Smooth muscle cell (in vitro differentiated cells): ENCODE measurements around the gene AHCYL1. TPM values are rescaled to one million over a fixed set of nuclear protein-coding genes. Genes with fewer than 3 reads are reported as not detected.
A peak's percentile ranks its signal among the peaks of the same experiment; 100 is the strongest.

Experiments used
- DNase-seq: peaks from one replicate; lab custom pipeline; 2025; ENCODE audit not compliant: unreplicated experiment; lab: John Stamatoyannopoulos, UW
- H2AFZ ChIP-seq: fragments of 200-600 bp; sonication (generic); 2 replicates; pipeline ENCODE4 v1.6.0; 2016; ENCODE audit warnings: antibody characterized with exemption, low read depth, mild to moderate bottlenecking
- H3F3A ChIP-seq: fragments of 200-600 bp; sonication (generic); 2 replicates; pipeline ENCODE4 v1.6.0; 2017; ENCODE audit warnings: antibody characterized with exemption, low read depth
- H3K27ac ChIP-seq: fragments of 200-600 bp; sonication (generic); 2 replicates; pipeline ENCODE4 v1.5.1; 2016; ENCODE audit warnings: low read depth, mild to moderate bottlenecking
- H3K27me3 ChIP-seq: fragments of 200-600 bp; sonication (generic); 2 replicates; pipeline ENCODE4 v1.6.1; 2016; ENCODE audit warnings: low read depth, mild to moderate bottlenecking
- H3K36me3 ChIP-seq: fragments of 200-600 bp; sonication (generic); 2 replicates; pipeline ENCODE4 v1.5.1; 2016; ENCODE audit warnings: low read depth
- H3K4me1 ChIP-seq: fragments of 200-600 bp; sonication (generic); 2 replicates; pipeline ENCODE4 v1.5.1; 2016; ENCODE audit warnings: low read depth
- H3K4me2 ChIP-seq: fragments of 200-600 bp; sonication (generic); 2 replicates; pipeline ENCODE4 v1.6.0; 2016; ENCODE audit warnings: mild to moderate bottlenecking
- H3K4me3 ChIP-seq: fragments of 200-600 bp; sonication (generic); 2 replicates; pipeline ENCODE4 v1.5.1; 2016; ENCODE audit warnings: mild to moderate bottlenecking
- H3K79me2 ChIP-seq: fragments of 200-600 bp; sonication (generic); 2 replicates; pipeline ENCODE4 v1.6.0; 2016; ENCODE audit warnings: low read depth, mild to moderate bottlenecking
- H3K9ac ChIP-seq: fragments of 200-600 bp; sonication (generic); 2 replicates; pipeline ENCODE4 v1.6.0; 2016; ENCODE audit warnings: low read depth
- H3K9me3 ChIP-seq: fragments of 200-600 bp; sonication (generic); replicated peaks from 2 replicates; pipeline ENCODE4 v1.5.1; 2016; ENCODE audit warnings: low read depth
- H4K20me1 ChIP-seq: fragments of 200-600 bp; sonication (generic); 2 replicates; pipeline ENCODE4 v1.6.0; 2016; ENCODE audit warnings: low read depth
- WGBS: methylation state at CpG from one replicate; pipeline ENCODE4 v1.1.7; 2016; ENCODE audit warnings: low lambda C conversion rate; 5-methylcytosine and 5-hydroxymethylcytosine counted together
- polyA plus RNA-seq: library from polyadenylated mRNA; unstranded; fragments of >200 nt; fragmentation: Nextera tagmentation; extraction: Ambion mirVana; gene quantifications from 2 replicates; pipeline ENCODE4 v1.2.1, GENCODE V29; 2016
- total RNA-seq: library from RNA; depleted of rRNA; stranded (reverse); fragments of >200 nt; gene quantifications from 2 replicates; pipeline ENCODE4 v1.2.3, GENCODE V29; 2014
- TF ChIP-seq, protein P1 (sequence below): fragments of 200-600 bp; sonication (generic); IDR thresholded peaks from 2 replicates; pipeline ENCODE4 v1.5.1; 2017; ENCODE audit warnings: borderline replicate concordance, mild to moderate bottlenecking, antibody characterized with exemption; ENCODE audit not compliant: insufficient read depth, poor library complexity, severe bottlenecking

AHCYL1 gene
- total and polyA plus RNA-seq, 2 experiments from 2014 or later, result 79.5 to 144 TPM

DNA sequence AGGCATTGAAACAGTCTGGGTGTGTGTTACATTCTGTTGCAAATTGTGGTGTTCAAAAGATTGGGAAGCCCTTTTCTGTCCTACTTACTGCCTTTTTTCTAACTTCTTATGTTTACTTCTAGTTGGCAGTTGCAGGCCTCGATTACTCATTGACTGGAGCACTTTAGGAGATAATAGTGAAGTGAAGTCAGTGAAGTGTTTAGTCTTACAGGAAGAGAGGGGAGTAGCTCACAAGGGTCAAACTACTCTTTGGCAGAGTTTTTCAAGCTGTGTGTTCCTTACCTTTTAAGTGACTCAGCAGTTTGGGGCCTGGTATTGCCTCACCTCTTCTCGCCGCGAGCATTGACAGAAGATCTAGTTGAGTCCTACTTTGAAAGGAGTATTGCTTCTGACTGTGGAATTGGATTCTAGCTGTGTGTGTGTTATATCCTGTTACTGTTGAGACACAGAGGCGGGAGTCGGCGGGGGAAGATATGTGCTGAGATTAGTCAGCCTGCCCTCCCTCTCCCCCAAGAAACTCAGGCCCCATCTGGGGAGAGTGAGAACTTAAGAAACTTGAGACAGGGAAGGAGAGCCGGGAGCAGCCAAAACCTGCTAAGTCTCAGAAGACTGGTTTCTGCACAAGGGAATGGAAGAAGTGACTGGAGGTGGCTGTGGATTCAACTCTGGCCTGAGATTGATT, 19.3 kb downstream of the AHCYL1 start:
- TF ChIP-seq, protein P1, sequence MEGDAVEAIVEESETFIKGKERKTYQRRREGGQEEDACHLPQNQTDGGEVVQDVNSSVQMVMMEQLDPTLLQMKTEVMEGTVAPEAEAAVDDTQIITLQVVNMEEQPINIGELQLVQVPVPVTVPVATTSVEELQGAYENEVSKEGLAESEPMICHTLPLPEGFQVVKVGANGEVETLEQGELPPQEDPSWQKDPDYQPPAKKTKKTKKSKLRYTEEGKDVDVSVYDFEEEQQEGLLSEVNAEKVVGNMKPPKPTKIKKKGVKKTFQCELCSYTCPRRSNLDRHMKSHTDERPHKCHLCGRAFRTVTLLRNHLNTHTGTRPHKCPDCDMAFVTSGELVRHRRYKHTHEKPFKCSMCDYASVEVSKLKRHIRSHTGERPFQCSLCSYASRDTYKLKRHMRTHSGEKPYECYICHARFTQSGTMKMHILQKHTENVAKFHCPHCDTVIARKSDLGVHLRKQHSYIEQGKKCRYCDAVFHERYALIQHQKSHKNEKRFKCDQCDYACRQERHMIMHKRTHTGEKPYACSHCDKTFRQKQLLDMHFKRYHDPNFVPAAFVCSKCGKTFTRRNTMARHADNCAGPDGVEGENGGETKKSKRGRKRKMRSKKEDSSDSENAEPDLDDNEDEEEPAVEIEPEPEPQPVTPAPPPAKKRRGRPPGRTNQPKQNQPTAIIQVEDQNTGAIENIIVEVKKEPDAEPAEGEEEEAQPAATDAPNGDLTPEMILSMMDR, result no peak
- Histone ChIP-seq H3K27me3 (no peaks in the 10 kb centered on the region), H3F3A (peaks cover 56% of the 10 kb centered on the region), H3K4me3 (peak overlapping the region; percentile 40), H4K20me1 (peaks cover 46% of the 10 kb centered on the region), H3K79me2 (peaks cover 88% of the 10 kb centered on the region), H2AFZ (no peak overlapping the region), H3K36me3 (no peaks in the 10 kb centered on the region), H3K9ac (peak overlapping the region; percentile 69), H3K27ac (peak overlapping the region; percentile 95), H3K9me3 (no peaks in the 10 kb centered on the region), H3K4me1 (peaks cover 50% of the 10 kb centered on the region), H3K4me2 (peak overlapping the region; percentile 85)
- 0% methylated on average over 8 of the region's 8 CpGs for WGBS
- peak; percentile 27 for DNase-seq

DNA sequence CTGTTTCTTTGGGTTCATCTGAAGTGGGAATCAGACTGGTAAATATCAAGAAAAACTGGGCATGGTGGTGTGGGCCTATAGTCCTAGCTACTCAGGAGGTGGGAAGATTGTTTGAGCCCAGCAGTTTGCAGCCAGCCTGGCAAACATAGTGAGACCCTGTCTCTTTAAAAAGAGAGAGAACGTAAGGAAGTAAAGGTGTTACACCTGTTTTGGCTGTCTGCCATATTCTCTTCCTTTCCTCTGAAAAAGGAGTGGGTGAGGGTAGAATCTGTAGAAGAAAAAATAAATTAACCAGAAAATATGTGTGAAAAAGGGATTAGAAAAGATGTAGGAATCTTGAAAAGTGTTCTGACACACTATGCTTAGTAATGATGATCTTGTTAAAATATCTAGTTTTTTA, 20.0 kb downstream of the AHCYL1 start:
- Histone ChIP-seq H4K20me1 (peaks cover 45% of the 10 kb centered on the region), H3K9me3 (no peaks in the 10 kb centered on the region), H3F3A (peaks cover 51% of the 10 kb centered on the region), H3K27me3 (no peaks in the 10 kb centered on the region), H3K27ac (peak overlapping the region; percentile 95), H3K4me1 (peaks cover 50% of the 10 kb centered on the region), H3K9ac (peak overlapping the region; percentile 69), H3K4me3 (peak overlapping the region; percentile 40), H3K4me2 (peak overlapping the region; percentile 85), H3K36me3 (no peaks in the 10 kb centered on the region), H2AFZ (no peak overlapping the region), H3K79me2 (peaks cover 86% of the 10 kb centered on the region)
- WGBS, result 39% methylated on average over 1 of the region's 1 CpG
- TF ChIP-seq, protein P1, result no peak
- DNase-seq, result no peak

DNA sequence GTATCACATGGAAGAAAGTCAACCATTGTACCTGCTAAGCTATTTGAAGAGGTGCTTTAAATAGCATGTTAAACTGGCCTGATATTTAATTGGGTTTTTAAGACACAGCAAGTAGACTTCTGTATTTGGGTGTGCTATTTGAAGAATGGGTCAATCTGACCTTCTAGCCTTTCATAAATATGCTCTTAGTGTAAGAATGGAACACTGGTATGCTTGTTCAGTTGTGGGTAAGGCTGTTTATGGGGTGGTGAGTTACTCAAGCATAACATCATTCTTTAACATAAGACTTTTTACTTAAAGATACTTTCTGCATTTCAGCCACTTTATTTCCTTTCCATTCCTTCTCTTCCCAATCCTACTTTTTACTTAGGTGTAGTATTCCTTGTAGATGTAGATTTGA, 21.4 kb downstream of the AHCYL1 start:
- Histone ChIP-seq H3K36me3 (no peaks in the 10 kb centered on the region), H3F3A (peaks cover 56% of the 10 kb centered on the region), H3K79me2 (peaks cover 73% of the 10 kb centered on the region), H3K9me3 (no peaks in the 10 kb centered on the region), H3K4me1 (peaks cover 50% of the 10 kb centered on the region), H3K4me2 (peak overlapping the region; percentile 85), H2AFZ (no peak overlapping the region), H3K27ac (peak overlapping the region; percentile 95), H3K9ac (peak overlapping the region; percentile 6), H3K27me3 (no peaks in the 10 kb centered on the region), H4K20me1 (peaks cover 45% of the 10 kb centered on the region), H3K4me3 (peak overlapping the region; percentile 40)
- no peak for DNase-seq
- TF ChIP-seq, protein P1, result no peak

DNA sequence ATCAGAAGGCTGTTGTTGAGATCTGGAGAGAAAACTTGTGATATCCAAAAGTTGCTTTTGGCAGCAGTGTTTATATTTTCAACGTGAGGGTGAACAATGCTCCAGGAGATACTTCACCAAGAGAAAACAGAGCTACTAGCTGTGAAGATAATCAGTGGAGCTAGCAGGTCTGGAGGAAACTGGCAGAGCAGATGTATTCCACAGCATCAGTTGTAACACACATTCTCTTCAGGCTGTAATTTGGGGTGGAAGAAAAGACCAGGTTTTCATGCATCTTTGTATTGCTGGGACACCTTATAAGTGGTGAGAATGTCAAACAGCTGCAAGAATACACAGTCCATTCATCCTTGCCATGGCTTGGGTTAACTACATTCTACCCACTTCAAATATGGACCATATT, 22.0 kb downstream of the AHCYL1 start:
- Histone ChIP-seq H3K4me3 (no peak overlapping the region), H3K27me3 (no peaks in the 10 kb centered on the region), H3K79me2 (peaks cover 67% of the 10 kb centered on the region), H3K4me1 (peaks cover 50% of the 10 kb centered on the region), H3K36me3 (no peaks in the 10 kb centered on the region), H3K4me2 (peak overlapping the region; percentile 85), H2AFZ (no peak overlapping the region), H4K20me1 (peaks cover 45% of the 10 kb centered on the region), H3K27ac (peak overlapping the region; percentile 95), H3K9me3 (no peaks in the 10 kb centered on the region), H3F3A (peaks cover 53% of the 10 kb centered on the region), H3K9ac (peak overlapping the region; percentile 6)
- TF ChIP-seq, protein P1, result no peak
- no peak for DNase-seq
- 30% methylated on average over 1 of the region's 1 CpG for WGBS
